ENCODE results near the gene DYRK1A.

GRCh38 chr21:37402251-37402867, 35.8 kb downstream of the DYRK1A start:
- no peak for TF ChIP-seq CTCF (conservative IDR thresholded peaks at IDR 0.05; ENCODE audit: low read length)
- TF ChIP-seq EZH2phosphoT487 (IDR thresholded peaks at IDR 0.05; ENCODE audit: borderline replicate concordance, low read depth, low read length): no peak
